ENCODE measurements around the gene C15orf61.

The C15orf61 gene

GRCh38 chr15:67556976-67557570, 36.1 kb downstream of the C15orf61 start:
- TF ChIP-seq CTCF (IDR thresholded peaks at IDR 0.05; ENCODE audit: low read depth, low read length, missing control alignments), result no peak
- H3K4me3 ChIP-seq (ENCODE audit: low read depth, low read length), result no peak overlapping the region
- no peak for DNase-seq (ENCODE audit: low read depth)

- TF ChIP-seq CTCF (IDR thresholded peaks at IDR 0.05; ENCODE audit: low read depth, low read length, missing control alignments), result no peak
- DNase-seq (ENCODE audit: low read depth), result no peak
- no peak overlapping the region for H3K4me3 ChIP-seq (ENCODE audit: low read depth, low read length)
Observed at GRCh38 chr15:67558502-67558901, 37.6 kb downstream of the C15orf61 start.

- H3K4me3 ChIP-seq (ENCODE audit: low read depth, low read length), result no peak overlapping the region
- no peak for TF ChIP-seq CTCF (IDR thresholded peaks at IDR 0.05; ENCODE audit: low read depth, low read length, missing control alignments)
- no peak for DNase-seq (ENCODE audit: low read depth)
Observed at GRCh38 chr15:67559158-67559557, 38.2 kb downstream of the C15orf61 start.

- TF ChIP-seq CTCF (IDR thresholded peaks at IDR 0.05; ENCODE audit: low read depth, low read length, missing control alignments), result no peak
- H3K4me3 ChIP-seq (ENCODE audit: low read depth, low read length), result no peak overlapping the region
- no peak for DNase-seq (ENCODE audit: low read depth)
Observed at GRCh38 chr15:67559576-67559975, 38.6 kb downstream of the C15orf61 start.

- no peak for DNase-seq (ENCODE audit: low read depth)
- H3K4me3 ChIP-seq (ENCODE audit: low read depth, low read length), result no peak overlapping the region
- TF ChIP-seq CTCF (IDR thresholded peaks at IDR 0.05; ENCODE audit: low read depth, low read length, missing control alignments), result no peak
Observed at GRCh38 chr15:67560320-67560719, 39.4 kb downstream of the C15orf61 start.

- no peak for DNase-seq (ENCODE audit: low read depth)
- no peak for TF ChIP-seq CTCF (IDR thresholded peaks at IDR 0.05; ENCODE audit: low read depth, low read length, missing control alignments)
- H3K4me3 ChIP-seq (ENCODE audit: low read depth, low read length), result no peak overlapping the region
Observed at GRCh38 chr15:67563092-67563491, 42.2 kb downstream of the C15orf61 start.
